Right forelimb (tissue), 1 donor: ENCODE results near the gene UFC1.

Experiments used
- DNase-seq: peaks from one replicate; pipeline ENCODE4 v3.0.0-alpha.2; 2018

Gene UFC1

DNA sequence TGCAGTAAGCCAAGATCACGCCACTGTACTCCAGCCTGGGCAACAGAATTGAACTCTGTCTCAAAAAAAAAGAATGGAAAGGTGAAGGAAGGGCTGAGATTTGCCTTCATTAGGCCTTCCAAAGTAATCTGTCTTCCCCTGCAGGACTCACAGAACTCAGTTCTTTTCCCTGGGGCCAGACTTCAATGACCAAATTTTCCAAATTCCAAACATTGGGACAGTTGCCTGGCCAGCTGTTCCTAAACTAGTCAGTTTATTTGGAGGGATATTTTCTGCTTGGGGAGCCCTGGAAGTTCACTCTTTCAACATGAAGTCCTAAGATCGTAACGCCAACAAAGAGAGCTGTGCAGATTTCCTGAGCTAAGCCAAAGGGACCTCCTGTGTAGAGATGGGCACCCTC, 15.9 kb upstream of the UFC1 start:
- DNase-seq = no peak

DNA sequence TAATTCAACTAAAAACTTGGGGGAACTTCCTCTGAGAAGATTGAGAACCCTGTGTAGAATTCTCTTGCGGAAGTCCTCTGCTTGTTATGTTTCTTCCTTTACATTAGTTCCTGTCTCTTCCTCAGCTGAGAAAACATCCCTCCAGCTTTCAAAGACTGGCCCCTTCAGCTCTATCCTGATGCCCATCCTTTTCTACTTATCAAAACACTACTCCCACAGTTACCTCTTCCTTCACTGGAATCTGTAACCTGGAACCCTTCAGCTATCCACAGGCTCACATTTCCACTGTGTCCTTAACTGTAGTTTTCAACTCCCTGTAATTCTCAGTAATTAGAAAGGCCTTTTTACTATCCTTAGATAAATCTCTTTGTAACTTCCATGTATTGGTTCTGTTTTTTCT, 15.3 kb upstream of the UFC1 start:
- DNase-seq = no peak

- no peak for DNase-seq
These were observed 14.0 kb upstream of the UFC1 start for GRCh38 chr1:161139766-161140165.

DNA sequence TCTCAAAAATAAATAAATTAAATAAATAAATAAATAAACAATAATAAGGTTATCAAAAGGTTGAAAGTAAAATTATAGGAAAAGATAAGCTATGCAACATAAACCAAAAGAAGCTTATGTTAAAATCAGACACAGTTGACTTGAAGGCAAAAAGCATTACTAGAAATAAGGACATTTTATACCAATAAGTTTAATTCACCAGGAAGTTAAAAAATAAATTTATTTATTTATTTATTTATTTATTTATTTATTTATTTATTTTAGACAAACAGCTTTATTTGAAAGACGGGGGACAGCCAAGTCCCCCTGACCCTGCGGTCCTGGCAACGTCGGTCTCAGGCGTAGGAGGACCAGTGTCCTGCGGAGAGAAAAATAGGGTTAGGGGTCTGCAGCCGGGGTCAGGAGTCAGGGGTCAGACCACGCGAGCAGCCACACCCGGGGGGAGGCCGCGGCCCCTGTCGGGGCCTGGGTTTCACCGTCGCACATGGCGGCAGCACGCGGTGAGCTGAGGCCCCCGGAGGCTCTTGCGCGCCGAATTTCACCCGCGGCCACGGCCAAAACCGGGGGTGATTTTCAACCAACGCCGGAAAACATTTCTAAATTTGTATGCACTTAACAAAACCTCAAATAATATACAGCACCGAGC, 12.9 kb upstream of the UFC1 start:
- no peak for DNase-seq

GRCh38 chr1:161145832-161146231, 7.9 kb upstream of the UFC1 start:
- no peak for DNase-seq

GRCh38 chr1:161153176-161153575, 602 bp upstream of the UFC1 start:
- no peak for DNase-seq

DNA sequence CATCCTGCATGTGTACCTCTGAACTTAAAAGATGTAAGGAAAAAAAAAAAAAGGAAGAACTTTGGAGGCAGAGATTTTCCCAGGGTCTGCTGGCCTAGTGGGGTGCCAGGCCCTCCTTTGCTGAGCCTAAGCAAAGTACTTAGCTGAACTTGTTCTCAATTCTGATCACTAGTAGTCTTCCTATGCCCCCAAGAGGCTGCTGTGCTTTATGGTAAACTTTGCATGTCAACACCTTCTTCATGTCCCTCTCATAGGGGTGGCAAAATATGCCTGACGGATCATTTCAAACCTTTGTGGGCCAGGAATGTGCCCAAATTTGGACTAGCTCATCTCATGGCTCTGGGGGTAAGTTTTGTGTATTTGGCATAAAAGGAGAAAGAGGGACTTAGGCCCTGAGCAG, 4.1 kb downstream of the UFC1 start:
- no peak for DNase-seq

- no peak for DNase-seq
These were observed 4.7 kb downstream of the UFC1 start for GRCh38 chr1:161158316-161159010.

GRCh38 chr1:161159087-161159912, 5.5 kb downstream of the UFC1 start, which contains the start of gene USP21:
Gene USP21 (plus strand): TSS chr1:161159500. CDS start chr1:161160641, 1,141 bp downstream.
- peak; percentile 95 for DNase-seq

- no peak for DNase-seq
These were observed 6.1 kb downstream of the UFC1 start for GRCh38 chr1:161159913-161160243.

- DNase-seq = no peak
These were observed 6.9 kb downstream of the UFC1 start for GRCh38 chr1:161160671-161161145.

- DNase-seq = no peak
These were observed 7.9 kb downstream of the UFC1 start for GRCh38 chr1:161161652-161162051.

DNA sequence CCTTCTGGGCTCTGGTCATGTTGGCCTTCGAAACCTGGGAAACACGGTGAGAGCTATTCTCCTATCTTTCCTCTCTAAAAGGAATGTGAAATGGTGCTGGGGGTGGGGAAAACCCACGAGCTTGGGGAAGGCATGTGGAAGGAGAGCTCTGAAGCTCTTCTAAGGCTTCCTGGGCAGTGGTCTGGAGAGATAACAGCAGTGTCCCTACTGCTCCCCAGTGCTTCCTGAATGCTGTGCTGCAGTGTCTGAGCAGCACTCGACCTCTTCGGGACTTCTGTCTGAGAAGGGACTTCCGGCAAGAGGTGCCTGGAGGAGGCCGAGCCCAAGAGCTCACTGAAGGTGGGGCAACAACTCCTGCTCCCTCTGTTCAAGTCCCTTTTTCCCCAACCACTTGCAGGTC, 8.3 kb downstream of the UFC1 start:
- DNase-seq = no peak

GRCh38 chr1:161162806-161163205, 9.0 kb downstream of the UFC1 start:
- DNase-seq = no peak

DNA sequence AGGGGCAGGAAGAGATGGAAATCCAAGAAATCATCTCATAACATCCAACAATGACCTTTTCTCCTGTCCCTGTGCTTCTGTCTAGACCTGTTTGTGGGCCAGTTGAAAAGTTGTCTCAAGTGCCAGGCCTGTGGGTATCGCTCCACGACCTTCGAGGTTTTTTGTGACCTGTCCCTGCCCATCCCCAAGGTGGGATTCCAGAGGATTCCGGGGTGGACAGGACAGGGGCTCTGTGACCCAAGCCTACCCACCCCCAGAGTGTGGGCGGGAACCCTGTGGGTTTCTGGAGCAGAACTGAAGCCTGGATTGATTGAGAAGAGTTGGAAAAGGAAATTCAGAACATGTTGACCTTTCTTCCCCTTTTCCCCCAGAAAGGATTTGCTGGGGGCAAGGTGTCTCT, 10.0 kb downstream of the UFC1 start:
- DNase-seq = no peak

- no peak for DNase-seq
These were observed 11.3 kb downstream of the UFC1 start for GRCh38 chr1:161164901-161165610.

GRCh38 chr1:161165742-161166668, 12.2 kb downstream of the UFC1 start, which contains the start of gene PPOX:
Gene PPOX (plus strand): TSS chr1:161166426. CDS start chr1:161166848, 422 bp downstream.
- peak; percentile 95 for DNase-seq

DNA sequence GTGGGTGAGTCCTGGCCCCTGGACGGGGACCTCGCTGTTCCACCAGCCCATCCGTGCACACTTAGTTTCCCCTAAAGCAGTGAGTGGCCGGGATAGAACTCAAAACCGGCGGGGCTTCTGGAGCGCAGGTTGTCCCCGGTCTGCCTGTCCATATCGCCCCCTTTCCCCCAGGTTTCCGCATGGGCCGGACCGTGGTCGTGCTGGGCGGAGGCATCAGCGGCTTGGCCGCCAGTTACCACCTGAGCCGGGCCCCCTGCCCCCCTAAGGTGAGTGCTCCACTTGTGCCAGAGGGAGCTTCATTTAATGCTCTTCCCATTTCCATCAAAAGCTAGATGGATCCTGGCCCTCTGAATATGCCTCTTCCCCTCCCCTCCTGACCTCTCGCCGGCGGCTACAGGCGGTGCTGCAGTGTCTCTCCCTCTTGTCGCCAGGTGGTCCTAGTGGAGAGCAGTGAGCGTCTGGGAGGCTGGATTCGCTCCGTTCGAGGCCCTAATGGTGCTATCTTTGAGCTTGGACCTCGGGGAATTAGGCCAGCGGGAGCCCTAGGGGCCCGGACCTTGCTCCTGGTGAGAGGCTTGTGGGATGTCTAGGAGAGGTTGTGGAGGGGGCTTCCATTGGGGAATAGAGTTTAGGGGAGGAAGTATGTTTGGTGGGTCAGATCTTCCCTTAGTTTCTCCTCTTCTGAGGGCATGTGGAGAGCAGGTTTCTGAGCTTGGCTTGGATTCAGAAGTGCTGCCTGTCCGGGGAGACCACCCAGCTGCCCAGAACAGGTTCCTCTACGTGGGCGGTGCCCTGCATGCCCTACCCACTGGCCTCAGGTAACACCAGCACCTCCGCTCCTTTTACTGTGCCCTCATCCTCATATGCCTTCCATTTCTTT, 13.1 kb downstream of the UFC1 start:
- DNase-seq = no peak

DNA sequence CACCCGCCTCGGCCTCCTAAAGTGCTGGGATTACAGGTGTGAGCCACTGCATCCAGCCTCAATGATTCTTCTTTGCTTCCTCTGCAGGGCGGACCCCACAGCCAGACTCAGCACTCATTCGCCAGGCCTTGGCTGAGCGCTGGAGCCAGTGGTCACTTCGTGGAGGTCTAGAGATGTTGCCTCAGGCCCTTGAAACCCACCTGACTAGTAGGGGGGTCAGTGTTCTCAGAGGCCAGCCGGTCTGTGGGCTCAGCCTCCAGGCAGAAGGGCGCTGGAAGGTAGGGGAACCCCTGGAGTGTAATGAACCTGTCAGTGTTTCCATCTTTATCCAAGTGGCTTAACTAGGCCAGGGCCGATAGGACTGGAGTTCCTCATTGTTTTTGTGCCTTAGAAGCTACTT, 15.1 kb downstream of the UFC1 start:
- no peak for DNase-seq

DNA sequence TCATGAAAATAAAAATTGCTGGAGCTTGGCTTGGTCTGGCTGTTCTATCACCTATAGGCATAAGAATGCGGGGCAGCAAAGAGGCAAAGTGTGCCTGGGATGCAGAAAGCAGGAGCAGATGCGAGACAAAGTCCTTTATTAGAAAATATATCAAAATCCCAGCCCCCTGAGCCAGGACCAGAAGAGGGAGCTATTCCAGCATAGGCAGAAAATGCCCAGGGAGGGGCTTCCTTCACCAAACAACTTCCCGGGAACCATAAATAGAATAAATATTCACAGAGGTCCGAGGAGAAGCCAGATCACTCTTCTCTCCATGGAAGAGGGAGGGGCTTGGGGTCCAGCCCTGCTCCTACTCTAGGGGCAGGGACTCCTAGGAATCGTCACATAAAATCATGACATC, 17.4 kb downstream of the UFC1 start:
- DNase-seq = no peak

- no peak for DNase-seq
These were observed 17.9 kb downstream of the UFC1 start for GRCh38 chr1:161171696-161172095.
